CD4-positive, alpha-beta T cell treated with Interleukin-1 beta for 1 hour (primary cell): ENCODE results near the gene R3HDM2.
"Not testable (repeated sequence)": the region's sequence is repeated elsewhere in the genome, so short reads cannot be mapped to it uniquely, and the experiment has no call there.

Experiments
- DNase-seq, 2 donors: peaks; one replicate each; pipeline ENCODE4 v3.0.0-alpha.2; 2020 to 2022

R3HDM2 gene

DNA sequence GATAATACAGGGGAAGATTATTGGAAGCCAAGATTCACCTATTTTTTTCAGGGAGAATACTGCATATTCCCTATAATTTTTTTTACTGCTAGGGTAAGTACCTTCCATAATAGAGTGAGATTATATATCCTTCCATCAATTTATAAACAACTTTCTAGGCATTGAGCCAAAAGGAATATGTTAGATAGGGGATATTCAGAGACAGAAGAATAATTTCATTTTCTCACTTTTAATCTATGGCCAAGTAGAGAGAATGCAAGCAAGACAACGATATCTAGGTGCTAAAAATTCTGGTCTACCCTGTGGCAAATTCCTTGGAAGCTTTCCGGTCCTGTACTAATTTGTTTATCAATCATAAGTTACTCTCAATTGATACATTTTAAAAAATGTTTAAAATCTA is 110.2 kb downstream of the R3HDM2 start:
- no peak for DNase-seq

DNA sequence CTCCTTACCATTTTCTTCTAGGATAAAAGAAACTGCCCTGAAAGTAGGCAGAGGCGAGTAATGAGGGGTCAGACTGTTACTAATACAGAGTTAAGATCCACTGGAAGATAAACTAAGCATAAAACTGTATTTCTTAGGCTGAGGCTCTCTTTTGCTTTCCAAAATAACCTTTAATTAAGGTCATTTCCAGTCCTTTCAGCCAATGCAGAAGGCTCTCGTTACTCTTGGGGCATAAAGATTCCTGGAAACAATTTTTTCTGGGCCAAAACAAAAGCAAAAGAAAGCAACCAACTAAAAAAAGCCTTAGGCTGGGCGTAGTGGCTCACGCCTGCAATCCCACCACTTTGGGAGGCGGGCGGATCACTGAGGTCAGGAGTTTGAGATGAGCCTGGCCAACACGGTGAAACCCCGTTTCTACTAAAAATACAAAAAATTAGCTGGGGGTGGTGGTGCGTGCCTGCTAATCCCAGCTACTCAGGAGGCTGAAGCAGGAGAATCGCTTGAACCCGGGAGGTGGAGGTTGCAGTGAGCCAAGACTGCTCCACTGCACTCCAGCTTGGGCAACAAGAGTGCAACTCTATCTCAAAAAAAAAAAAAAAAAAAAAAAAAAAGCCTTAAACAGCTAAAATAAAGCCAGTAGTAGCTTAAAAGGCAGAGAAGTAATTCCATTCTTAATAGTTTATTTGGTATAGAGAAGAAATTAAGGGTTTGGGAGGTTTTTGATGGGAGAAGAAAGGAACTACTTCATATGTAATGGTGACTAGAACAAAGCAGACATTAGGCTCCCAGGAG is 111.0 kb downstream of the R3HDM2 start:
- no peak for DNase-seq

DNA sequence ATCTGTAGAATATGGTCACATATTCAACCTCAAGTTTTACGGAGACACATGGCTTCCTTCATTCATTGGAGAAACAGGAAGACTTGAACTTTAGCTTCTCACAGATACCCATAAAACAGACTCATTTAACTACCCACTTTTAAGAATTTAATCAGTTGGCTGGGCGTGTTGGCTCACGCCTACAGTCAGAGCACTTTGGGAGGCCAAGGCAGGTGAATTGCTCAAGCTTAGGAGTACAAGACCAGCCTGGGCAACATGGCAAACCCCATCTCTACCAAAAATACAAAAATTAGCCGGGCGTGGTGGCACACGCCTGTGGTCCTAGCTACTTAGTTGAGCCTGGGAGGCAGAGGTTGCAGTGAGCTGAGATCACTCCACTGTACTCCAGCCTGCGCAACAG is 115.2 kb downstream of the R3HDM2 start:
- no peak for DNase-seq

DNA sequence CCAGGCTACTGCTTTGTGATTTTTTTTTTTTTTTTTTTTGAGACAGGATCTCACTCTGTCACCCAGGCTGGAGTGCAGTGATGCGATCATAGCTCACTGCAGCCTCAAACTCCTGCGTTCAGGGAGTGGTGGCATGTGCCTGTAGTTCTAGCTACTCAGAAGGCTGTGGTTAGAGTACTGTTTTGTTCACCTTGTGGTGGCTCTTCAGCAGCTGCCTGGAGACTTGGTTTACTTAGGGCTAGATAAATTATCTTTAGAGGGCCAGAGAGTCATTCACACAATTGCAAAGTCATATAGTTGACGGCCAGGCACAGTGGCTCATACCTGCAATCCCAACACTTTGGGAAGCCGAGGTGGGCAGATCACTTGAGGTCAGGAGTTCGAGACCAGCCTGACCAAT is 118.6 kb downstream of the R3HDM2 start:
- not testable (repeated sequence) for DNase-seq

- no peak for DNase-seq
Observed at GRCh38 chr12:57309420-57309819, 121.4 kb downstream of the R3HDM2 start.

DNA sequence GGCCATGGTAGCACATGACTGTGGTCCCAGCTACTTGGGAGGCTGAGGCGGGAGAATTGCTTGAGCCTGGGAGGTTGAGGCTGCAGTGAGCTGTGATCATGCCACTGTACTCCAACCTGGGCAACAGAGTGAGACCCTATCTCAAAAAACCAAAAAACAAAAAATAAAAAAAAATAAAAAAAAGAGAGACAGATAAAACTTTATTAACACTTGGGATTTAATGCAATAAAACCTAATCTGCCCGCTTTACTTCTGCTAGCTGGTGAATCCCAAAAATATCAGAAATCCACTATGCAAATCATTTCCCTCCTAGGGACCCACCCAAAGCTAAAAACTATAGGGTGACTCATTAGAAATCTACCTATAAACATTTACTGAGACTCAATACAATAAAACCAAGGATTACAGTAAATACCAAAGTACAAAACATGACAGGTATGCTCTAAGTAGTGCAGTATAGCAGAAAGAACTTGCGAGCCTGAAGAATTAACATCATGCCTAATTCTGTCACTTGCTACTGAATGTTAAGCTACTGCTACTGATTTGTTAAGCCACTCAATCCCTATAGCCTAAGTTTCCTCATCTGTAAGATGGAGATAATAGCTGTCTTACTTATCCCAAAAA is 129.8 kb downstream of the R3HDM2 start:
- no peak for DNase-seq

DNA sequence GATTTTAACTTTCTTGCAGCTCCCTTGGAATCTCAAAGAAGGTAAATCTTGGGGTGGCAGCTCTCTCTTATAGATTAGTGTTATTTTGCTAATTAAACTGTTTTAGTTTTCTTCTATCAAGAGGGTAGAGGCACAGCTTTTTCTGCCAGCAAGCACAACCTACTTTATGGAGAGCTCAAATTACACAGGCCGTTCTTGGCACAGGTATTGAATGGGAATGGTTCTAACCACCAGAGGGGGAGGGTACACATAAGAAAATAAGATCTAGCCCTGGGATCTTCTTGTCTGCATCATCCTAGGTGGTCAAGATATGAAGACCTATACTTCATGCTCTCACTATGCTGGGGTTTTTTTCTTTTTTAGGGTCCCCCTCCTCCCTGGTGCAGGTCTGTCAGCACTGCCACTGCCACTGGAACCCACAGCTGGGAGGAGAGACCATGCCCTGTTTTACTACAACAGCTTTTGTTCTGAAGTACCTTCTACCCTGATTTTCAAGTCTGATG is 131.3 kb downstream of the R3HDM2 start:
- no peak for DNase-seq

DNA sequence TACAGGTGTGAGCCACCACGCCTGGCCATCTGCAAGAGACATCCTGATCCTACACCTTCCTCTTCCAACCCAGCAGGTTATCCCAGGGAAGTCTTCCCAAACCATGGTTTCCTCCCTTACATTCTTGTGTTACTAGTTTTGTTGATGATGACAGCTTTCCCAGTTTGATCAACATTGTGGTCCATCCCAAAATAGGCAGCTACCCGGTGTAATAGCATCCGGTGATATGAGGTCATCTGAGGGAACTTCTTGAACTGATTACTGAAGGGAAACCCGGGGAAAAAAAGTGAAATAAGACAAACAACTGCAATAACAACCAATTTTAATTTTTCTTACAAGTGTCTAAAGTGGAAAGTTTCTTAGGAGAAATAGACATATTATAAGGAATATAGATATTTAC is 134.6 kb downstream of the R3HDM2 start:
- DNase-seq, result no peak

DNA sequence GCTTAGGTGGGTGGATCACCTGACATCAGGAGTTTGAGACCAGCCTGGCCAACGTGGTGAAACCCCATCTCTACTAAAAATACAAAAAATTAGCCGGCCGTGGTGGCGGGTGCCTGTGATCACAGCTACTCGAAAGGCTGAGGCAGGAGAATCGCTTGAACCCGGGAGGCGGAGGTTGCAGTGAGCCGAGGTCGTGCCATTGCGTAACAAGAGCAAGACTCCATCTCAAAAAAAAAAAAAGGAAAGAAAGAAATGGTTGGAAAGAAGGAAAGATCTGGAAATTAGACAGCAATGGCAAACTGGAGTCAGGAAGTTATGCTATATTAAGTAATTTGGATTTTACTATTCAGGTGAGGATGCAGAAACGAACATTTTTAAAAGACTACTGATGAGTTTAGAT is 148.8 kb downstream of the R3HDM2 start:
- not testable (repeated sequence) for DNase-seq

- DNase-seq, result peak; percentile 62 to 63
Observed at GRCh38 chr12:57280211-57281062, 150.4 kb downstream of the R3HDM2 start.

DNA sequence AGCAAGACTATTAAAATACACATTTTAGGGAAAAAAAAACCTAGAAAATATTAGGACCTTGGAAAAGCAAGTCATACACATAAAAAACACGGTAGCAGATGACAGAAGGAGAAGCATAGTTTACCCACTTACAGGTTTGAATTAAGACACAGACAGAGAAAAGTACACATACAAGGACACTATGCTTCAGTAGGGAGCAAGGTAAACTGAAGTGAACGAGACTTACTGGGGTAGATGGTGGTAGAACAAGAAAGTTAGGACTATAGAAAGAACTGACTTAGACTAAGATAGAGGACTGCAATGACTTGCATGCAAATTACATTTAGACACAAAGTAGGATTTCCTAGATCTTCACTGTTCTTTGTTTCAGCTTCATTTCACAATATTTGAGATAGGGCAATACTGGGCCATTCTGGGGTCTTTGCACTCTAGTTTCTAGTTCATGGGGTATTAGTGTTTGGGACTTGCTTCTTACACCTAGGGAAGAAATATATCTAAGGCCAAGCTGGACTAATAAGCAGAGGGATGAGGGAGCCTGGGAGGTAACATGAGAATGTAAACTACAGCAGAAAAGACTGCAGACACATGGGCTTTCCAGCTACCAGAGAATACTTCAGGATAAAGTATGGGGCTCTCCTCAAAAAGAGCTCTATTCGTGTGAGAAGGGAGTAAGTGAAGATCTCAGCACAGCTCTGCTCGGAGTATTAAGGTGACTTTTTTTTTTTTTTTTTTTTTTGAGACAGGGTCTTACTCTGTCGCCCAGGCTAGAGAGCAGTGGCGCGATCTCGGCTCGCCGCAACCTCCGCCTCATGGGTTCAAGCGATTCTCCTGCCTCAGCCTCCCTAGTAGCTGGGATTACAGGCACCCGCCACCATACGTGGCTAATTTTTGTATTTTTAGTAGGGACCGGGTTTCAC is 152.1 kb downstream of the R3HDM2 start:
- DNase-seq, result no peak

- no peak for DNase-seq
Observed at GRCh38 chr12:57276935-57277563, 153.8 kb downstream of the R3HDM2 start.

DNA sequence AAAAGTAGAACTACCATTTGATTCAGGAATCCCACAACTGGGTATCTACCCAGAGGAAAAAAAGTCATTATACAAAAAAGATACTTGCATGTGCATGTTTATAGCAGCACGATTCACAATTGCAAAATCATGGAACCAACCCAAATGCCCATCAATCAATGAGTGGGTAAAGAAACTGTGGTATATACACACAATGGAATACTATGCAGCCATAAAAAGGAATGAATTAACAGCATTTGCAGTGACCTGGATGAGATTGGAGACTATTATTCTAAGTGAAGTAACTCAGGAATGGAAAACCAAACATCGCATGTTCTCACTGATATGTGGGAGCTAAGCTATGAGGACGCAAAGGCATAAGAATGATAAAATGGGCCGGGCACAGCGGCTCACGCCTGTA is 154.6 kb downstream of the R3HDM2 start:
- DNase-seq, result not testable (repeated sequence)

- no peak for DNase-seq
Observed at GRCh38 chr12:57273516-57273915, 157.3 kb downstream of the R3HDM2 start.

- DNase-seq, result no peak
Observed at GRCh38 chr12:57272337-57273151, 158.3 kb downstream of the R3HDM2 start.

DNA sequence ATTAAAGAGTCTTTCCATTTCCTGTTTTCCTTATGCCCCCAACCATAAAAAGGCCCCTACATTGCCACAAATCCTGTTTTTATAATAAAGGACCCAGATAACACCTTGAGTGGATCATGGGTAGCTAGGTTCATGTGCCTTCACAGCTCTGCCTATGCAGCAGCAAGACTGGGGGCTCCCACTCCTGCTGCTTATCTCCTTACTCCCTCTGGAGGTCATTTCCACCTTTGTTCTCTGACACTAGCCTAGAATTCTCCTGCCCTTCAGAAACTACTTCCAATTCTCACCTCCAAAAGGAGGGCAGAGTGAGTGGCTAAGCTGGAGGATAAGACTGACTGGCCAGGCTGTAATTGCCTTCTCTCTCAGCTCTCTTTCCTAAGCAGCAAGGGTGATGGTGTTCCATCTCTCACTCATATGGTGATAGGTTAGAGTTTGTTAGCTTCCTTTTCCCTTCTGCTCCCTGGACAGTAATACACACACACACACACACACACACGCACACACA is 159.8 kb downstream of the R3HDM2 start:
- no peak for DNase-seq

DNA sequence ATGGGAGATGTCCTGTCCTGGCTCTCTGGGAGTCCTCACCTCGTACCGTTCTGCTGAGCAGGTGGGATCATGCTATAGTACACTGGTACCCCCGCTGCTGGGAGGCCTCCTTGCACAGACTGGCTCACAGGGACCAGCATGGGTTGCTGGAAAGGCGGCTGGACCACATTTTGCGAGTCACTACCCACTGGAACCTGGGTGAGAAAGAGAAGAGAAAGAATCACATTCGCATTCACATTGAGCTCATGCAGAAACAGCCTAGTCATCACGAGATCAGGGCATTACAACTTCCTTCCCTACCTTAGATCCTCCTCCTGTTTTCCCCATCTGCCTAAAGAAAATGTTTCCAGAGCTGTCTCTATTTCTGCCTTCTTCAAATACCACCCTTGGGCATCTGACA is 162.6 kb downstream of the R3HDM2 start:
- no peak for DNase-seq

DNA sequence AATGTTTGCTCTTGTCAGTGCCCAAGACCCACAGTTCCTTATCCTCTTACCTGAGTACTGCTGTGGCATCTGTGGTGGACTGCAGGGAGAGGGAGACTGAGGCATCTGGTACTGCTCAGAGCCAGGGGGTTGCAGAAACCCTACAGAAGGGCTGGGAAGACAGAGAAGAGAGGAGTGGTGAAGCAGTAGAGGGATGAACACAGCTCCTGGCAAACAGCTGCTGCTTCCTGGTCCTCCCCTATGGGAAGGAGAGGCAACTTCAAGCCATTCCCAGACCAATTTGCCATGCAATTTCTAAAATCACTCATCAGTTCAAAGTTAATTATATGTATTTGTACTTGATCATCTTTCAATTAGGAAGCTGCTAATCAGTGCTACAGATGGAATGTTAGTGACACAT is 164.2 kb downstream of the R3HDM2 start:
- DNase-seq, result no peak

DNA sequence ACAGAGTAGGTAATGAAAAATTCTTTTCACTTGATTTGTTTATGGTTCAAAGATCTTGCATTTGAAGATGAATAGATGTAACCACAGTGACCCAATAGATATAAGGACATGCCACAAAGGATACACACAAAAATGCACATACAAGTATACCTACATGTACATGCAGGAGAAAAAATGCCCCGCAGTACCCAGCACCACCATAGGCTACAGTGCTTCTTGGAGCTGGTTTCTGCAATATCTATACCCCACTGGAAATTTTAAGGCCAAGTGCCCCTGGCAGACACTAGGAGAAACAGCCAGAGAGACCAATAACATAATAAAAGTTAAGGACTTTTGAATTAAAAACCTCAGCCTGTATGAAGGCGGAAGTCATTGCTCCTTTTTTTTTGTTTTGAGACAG is 167.7 kb downstream of the R3HDM2 start:
- DNase-seq, result no peak

DNA sequence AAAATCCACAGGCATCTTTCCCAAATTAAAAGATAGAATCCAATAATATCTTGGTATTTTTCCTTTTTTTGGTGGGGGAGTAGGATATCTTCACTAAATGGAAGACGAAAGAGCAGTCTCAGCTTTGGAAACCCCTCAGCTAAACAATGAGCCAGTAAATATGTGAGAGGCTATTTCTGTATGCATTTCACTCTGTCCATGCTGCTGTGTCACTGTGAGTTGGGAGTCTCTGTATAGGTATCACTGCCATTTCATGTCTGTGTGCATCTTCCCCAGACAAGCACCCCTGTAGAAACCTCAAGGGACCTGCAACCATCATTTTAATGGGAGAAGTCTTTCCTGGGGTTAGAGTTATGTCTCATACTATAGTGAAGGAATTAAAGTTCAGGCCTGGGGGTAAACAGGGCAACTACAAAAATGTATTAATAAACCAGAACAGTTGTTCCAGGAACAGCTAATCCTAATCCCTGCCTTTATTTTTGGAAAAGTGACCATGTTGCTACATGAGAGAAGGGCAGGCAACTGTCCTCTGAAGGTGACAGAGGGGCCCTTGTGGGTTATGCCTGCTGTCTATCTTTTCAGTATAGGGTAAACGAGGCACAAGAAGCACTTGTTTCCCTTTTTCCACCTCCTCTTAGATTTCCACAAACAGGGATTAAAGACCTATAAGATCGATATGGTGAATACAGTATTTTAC is 168.6 kb downstream of the R3HDM2 start:
- DNase-seq, result no peak
